ENCODE measurements around the gene TTL. TPM values are rescaled to one million over a fixed set of nuclear protein-coding genes. Genes with fewer than 3 reads are reported as not detected.

Gene TTL
- total RNA-seq: 8.6 and 14.6 TPM in 2 replicates

GRCh38 chr2:112481528-112482233 lies at the start of gene TTL:
Gene TTL, plus strand, starts transcription at chr2:112482156. Its CDS starts 189 bp downstream, at chr2:112482345.

GRCh38 chr2:112433480-112433879 lies 48.5 kb upstream of the TTL start, which contains the start of gene RGPD8:
Gene RGPD8, minus strand, starts transcription at chr2:112433645. Its CDS starts 192 bp downstream, at chr2:112433453.

GRCh38 chr2:112542123-112542983 lies 60.4 kb downstream of the TTL start, which contains the start of gene POLR1B:
Gene POLR1B, plus strand, starts transcription at chr2:112542465. Its CDS starts 30 bp downstream, at chr2:112542495.

GRCh38 chr2:112584134-112584890 lies 102.4 kb downstream of the TTL start, which contains the start of gene CHCHD5:
Gene CHCHD5, plus strand, starts transcription at chr2:112584609. Its CDS starts 39 bp downstream, at chr2:112584648.

Other genes with a start within 250 kb of the TTL start
- gene ZC3H8, start 227.1 kb upstream of the TTL start, total RNA-seq: 2.2 and 7.7 TPM in 2 replicates
- 2.5 and 3.0 TPM in 2 replicates for gene ZC3H6, start 206.6 kb upstream of the TTL start, total RNA-seq
- gene RGPD8, start 48.5 kb upstream of the TTL start, total RNA-seq: 2.9 and 10.4 TPM in 2 replicates
- gene POLR1B, start 60.3 kb downstream of the TTL start, total RNA-seq: 11.9 and 20.0 TPM in 2 replicates
- 5.6 and 8.3 TPM in 2 replicates for gene CHCHD5, start 102.5 kb downstream of the TTL start, total RNA-seq
- gene SLC20A1, start 163.8 kb downstream of the TTL start, total RNA-seq: 11.7 and 13.5 TPM in 2 replicates
- not detected in 2 replicates for gene NT5DC4, start 238.9 kb downstream of the TTL start, total RNA-seq

All from dermis lymphatic vessel endothelial cell (primary cell).